ENCODE data around the gene ABLIM2.

DNA sequence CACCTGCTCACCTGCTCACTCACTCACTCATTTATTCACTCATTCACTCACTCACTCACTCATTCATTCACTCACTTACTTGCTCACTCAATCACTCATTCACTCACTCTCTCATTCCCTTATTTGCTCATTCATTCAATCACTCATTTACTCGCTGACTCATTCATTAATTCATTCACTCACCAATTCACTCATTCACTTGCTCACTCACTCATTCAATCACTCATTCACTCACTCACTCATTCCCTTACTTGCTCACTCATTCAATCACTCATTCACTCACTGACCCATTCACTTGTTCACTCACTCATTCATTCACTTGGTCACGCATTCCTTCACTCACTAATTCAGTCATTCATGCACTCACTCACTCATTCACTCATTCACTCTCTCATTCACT lies 130.2 kb downstream of the ABLIM2 start:
- TF ChIP-seq CTCF (IDR thresholded peaks at IDR 0.05) (no peak), POLR2A (IDR thresholded peaks at IDR 0.05; ENCODE audit: low read depth) (no peak)
